ENCODE data around the gene FBXW7.

DNA sequence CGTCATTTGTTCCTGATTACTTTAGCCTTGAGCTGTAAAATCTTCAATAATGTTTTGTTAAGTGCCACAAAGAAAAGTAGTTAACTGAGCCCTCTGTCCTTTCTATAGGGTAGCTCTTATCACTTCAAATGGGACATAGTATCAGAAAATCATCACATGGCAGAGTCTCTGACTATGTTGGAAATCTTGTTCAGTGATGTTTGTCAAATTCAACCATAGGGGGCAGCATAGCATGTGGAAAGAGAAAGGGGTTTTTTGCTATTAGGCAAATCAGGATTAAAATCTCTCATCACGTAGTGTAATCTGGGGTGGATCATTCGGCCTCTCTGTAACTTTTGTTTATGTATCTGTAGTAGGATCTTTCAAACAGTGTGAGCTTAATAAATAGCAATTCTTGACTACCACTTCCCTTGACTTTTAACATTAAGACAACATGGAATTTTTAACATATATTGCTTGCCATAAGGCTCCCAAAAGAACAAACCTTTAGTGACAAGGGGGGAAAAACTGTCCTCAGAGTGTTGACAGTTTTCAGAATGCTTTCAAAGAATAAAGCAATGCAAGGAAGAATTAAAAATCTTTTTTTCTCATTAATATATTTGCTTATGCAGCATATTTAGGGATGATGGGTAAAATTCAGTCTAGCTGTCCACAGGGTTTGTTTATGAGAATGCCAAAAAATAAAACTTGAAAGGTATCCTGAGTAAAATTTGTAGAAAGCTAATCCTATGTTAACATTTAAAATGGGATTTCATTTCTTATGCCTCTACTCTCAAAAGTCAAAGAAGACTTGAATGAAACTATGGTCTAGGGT lies 127.2 kb downstream of the FBXW7 start:
- TF ChIP-seq, protein P1, sequence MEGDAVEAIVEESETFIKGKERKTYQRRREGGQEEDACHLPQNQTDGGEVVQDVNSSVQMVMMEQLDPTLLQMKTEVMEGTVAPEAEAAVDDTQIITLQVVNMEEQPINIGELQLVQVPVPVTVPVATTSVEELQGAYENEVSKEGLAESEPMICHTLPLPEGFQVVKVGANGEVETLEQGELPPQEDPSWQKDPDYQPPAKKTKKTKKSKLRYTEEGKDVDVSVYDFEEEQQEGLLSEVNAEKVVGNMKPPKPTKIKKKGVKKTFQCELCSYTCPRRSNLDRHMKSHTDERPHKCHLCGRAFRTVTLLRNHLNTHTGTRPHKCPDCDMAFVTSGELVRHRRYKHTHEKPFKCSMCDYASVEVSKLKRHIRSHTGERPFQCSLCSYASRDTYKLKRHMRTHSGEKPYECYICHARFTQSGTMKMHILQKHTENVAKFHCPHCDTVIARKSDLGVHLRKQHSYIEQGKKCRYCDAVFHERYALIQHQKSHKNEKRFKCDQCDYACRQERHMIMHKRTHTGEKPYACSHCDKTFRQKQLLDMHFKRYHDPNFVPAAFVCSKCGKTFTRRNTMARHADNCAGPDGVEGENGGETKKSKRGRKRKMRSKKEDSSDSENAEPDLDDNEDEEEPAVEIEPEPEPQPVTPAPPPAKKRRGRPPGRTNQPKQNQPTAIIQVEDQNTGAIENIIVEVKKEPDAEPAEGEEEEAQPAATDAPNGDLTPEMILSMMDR (IDR thresholded peaks at IDR 0.05): peak; percentile 64
- TF ChIP-seq, protein P2, sequence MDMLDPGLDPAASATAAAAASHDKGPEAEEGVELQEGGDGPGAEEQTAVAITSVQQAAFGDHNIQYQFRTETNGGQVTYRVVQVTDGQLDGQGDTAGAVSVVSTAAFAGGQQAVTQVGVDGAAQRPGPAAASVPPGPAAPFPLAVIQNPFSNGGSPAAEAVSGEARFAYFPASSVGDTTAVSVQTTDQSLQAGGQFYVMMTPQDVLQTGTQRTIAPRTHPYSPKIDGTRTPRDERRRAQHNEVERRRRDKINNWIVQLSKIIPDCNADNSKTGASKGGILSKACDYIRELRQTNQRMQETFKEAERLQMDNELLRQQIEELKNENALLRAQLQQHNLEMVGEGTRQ (CRISPR knock-in tag; IDR thresholded peaks at IDR 0.05): no peak
- no peak for TF ChIP-seq ZNF121 (CRISPR knock-in tag; IDR thresholded peaks at IDR 0.05)
- TF ChIP-seq, protein P3, sequence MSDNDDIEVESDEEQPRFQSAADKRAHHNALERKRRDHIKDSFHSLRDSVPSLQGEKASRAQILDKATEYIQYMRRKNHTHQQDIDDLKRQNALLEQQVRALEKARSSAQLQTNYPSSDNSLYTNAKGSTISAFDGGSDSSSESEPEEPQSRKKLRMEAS (CRISPR knock-in tag; IDR thresholded peaks at IDR 0.05): no peak
- TF ChIP-seq ATF1 (CRISPR knock-in tag; IDR thresholded peaks at IDR 0.05): no peak
- no peak for TF ChIP-seq CBFB (CRISPR knock-in tag; IDR thresholded peaks at IDR 0.05; ENCODE audit: low read depth)
- no peak for TF ChIP-seq NR1H2 (CRISPR knock-in tag; IDR thresholded peaks at IDR 0.05)
- TF ChIP-seq, protein P4, sequence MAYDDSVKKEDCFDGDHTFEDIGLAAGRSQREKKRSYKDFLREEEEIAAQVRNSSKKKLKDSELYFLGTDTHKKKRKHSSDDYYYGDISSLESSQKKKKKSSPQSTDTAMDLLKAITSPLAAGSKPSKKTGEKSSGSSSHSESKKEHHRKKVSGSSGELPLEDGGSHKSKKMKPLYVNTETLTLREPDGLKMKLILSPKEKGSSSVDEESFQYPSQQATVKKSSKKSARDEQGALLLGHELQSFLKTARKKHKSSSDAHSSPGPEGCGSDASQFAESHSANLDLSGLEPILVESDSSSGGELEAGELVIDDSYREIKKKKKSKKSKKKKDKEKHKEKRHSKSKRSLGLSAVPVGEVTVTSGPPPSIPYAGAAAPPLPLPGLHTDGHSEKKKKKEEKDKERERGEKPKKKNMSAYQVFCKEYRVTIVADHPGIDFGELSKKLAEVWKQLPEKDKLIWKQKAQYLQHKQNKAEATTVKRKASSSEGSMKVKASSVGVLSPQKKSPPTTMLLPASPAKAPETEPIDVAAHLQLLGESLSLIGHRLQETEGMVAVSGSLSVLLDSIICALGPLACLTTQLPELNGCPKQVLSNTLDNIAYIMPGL (CRISPR knock-in tag; IDR thresholded peaks at IDR 0.05): no peak
- no peak for TF ChIP-seq GABPB1 (CRISPR knock-in tag; IDR thresholded peaks at IDR 0.05)

Data from WTC11 (cell line).